GM15510 (cell line): ENCODE data around the gene ARFGAP1.

Experiments
- POLR2A ChIP-seq: IDR thresholded peaks from 3 replicates; pipeline ENCODE4 v1.6.1; 2011; ENCODE audit warnings: borderline replicate concordance; ENCODE audit not compliant: insufficient read length; ENCODE audit errors: extremely low read depth

The ARFGAP1 gene

DNA sequence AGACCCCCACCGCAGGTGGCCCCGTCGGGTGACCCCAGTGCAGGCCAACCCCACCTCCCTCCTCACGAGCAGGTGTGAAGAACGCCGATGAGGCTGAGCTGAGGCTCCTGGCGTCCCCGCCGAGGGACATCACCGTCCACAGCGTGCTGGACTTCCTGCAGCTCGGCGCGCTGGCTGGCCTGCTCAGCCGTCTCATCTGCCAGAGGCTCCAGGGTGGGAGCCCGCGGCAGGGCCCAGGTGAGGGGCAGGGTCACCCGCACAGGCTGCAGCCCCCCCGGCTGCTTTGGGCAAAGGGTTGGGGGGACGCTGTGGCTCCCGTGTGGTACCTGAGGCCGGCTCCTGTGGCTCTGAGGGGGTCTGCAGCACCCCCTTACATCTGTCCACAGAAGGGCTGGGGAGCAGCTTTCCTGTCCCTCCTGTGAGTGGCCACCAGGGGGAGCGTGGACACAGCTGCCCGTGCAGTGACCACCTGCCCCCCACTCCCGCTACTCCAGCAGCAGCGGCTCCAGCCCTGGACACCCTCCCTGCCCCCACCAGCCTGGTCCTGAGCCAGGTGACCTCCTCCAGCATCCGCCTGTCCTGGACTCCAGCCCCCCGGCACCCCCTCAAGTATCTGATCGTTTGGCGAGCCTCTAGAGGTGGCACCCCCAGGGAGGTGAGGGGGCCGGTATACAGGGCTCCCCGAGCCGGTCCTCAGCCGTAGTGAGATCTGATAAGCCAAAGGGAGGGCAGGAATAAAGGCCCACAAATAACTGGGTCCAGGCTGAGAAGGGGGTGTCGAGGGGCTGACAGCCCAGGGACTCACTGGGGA, 36.9 kb downstream of the ARFGAP1 start:
- TF ChIP-seq POLR2A: no peak

GRCh38 chr20:63310265-63310991, 37.8 kb downstream of the ARFGAP1 start:
- TF ChIP-seq POLR2A: no peak

DNA sequence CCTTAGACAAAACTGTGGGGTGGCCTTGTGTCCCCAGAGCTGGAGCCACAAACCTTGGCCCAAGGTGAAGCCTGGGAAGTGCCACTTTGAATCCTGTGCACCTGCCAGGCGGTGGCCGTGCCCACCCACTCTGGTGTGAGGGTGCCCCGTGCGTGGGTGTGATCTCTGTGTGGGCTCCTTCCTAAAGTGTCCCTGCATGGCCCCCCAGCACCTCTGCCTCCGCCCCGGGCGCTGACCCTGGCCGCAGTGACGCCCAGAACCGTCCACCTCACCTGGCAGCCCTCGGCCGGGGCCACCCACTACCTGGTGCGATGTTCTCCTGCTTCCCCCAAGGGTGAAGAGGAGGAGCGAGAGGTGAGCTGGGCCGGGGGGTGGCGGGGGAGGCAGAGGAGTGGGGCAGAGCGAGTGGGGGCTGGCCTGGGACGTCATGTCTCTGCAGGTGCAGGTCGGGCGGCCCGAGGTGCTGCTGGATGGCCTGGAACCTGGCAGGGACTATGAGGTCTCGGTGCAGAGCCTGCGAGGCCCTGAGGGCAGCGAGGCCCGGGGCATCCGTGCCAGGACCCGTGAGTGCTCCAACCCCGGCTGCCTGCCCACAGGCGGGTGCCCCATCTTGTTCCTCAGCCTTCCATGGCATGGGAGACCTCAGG, 38.7 kb downstream of the ARFGAP1 start:
- no peak for TF ChIP-seq POLR2A

DNA sequence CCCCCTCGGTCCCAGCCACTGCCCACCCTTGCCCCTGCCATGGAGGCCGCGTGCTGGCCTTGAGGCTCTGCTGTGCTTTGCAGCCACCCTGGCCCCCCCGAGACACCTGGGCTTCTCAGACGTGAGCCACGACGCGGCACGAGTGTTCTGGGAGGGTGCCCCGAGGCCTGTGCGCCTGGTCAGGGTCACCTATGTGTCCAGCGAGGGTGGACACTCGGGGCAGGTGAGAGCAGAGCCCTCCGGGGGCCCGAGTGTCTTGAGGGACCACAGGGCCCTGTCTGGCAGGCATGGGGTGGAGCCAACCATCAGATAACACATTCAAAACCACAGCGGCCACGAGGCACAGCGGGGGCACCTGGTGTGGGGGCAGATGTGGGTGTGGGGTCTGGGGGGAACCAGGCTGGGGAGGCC, 39.2 kb downstream of the ARFGAP1 start:
- TF ChIP-seq POLR2A: no peak

DNA sequence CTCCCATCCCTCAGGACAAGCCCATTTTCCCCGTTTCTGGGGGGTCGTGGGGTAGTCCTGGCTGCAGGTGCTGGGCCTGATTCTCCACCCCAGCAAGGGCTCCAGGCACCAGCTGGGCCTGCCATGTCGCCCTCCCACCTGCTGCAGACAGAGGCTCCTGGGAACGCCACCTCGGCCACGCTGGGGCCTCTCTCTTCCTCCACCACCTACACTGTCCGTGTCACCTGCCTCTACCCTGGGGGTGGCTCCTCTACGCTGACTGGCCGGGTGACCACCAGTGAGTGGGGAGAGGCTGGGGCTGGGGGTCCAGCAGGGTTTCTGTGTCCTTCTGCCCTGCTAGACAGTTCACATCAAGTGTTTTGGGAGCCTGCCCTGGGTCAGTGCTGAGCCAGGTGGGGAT, 39.7 kb downstream of the ARFGAP1 start:
- TF ChIP-seq POLR2A: no peak

GRCh38 chr20:63312690-63313348, 40.2 kb downstream of the ARFGAP1 start:
- TF ChIP-seq POLR2A: no peak

DNA sequence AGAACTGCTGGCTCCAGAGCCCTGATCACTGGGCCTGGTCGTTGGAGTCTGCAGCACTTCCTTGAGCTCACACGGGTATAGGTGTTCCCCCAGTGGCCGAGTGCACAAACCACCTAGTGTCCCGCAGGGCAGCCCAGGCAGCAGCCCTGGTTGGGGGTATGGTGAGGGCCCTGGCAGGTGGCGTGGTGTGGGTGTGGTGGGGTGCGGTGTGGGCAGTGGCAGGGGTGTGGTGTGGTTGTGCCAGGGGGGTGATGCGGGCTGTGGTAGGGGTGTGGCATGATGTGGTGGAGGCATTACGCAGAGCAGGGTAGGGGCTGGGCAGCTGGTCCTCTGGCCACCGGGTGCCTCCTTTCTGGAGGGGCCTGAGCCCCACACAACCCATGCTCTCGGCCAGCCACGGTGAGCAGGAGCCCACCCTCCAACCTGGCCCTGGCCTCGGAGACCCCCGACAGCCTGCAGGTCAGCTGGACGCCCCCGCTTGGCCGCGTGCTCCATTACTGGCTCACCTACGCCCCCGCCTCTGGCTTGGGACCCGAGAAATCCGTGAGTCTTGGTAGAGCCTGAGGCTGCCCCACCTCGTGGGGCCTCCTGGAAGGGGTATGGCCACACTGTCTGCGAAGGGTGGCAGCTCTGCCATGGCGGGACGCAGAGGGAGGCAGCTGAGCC, 40.9 kb downstream of the ARFGAP1 start:
- TF ChIP-seq POLR2A: no peak

DNA sequence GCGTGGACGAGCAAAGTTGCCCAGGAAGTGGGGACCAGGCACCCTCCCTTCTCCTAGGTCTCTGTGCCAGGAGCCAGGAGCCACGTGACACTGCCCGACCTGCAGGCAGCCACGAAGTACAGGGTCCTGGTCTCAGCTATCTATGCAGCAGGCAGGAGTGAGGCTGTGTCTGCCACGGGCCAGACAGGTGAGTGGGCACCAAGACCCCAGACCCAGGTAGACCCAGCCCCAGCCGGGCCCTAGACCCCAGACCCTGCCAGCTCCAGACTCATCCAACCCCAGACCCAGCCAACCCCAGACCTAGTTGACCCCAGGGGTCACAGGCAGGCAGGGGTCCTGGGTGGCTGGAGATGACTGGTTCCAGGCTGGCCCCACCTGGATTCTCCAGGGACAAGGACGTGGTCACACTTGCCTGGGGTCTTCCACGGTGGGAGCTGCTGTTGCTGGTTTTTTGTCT, 41.4 kb downstream of the ARFGAP1 start:
- no peak for TF ChIP-seq POLR2A

- no peak for TF ChIP-seq POLR2A
These were observed 42.1 kb downstream of the ARFGAP1 start for GRCh38 chr20:63314566-63315239.

DNA sequence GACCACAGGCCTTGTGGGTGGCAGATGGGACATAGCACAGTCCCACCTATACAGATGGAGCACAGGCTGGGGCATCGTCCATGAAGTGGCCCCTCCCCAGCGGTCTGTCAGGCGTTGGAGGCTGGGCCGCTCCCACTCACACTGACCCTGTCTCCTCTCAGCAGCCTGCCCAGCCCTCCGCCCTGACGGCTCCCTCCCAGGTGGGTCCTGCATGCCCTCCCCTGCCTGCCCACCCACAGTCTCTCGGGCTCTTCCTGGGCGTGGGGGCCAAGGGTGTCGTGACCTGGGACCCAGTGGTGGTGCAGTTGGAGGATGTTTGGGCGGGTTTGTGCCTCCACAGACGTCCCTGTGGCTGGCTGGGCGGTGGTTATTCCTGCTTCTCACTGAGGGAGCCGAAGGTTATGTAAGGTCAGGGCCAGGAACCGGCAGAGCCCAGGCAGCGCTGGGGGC, 42.7 kb downstream of the ARFGAP1 start:
- TF ChIP-seq POLR2A: no peak

- no peak for TF ChIP-seq POLR2A
These were observed 43.3 kb downstream of the ARFGAP1 start for GRCh38 chr20:63315731-63316491.

DNA sequence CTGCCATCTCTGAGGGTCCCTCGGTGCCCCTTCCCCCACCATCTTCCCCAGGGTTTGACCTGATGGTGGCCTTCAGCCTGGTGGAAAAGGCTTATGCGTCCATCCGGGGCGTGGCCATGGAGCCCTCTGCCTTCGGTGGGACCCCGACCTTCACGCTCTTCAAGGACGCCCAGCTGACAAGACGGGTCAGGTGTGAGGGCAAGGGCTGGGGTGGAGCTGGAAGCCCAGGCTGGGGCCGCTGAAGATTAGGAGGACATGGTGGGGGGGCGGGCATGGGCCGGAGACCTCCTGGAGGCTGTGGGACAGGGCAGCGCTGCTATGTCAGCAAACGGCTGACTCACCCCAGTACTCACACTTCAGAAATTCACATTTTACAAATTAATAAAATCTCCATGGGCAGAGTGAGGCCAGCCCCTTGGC, 43.9 kb downstream of the ARFGAP1 start:
- no peak for TF ChIP-seq POLR2A

DNA sequence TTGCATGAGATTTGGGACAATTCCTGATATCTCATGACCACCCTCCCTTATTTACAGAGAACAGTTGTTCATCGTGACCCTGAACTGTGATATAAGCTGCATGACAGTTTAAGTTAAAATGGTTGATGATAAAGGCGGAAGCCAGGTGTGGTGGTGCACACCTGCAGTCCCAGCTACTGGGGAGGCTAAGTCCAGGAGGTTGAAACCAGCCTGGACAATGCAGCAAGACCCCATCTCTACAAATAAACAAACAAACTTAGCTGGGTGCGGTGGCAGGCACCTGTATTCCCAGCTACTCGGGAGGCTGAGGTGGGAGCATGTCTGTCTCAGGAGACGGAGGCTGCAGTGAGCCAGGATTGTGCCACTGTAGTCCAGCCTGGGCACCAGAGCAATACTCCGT, 44.4 kb downstream of the ARFGAP1 start:
- no peak for TF ChIP-seq POLR2A
